T follicular helper cell (primary cell): ENCODE results near the gene WNK1.
"Not testable (repeated sequence)": the region's sequence is repeated elsewhere in the genome, so short reads cannot be mapped to it uniquely, and the experiment has no call there.

Source experiments
- DNase-seq: peaks from one replicate; pipeline ENCODE4 v3.0.0-alpha.2; 2020; ENCODE audit warnings: low read depth

The WNK1 gene

DNA sequence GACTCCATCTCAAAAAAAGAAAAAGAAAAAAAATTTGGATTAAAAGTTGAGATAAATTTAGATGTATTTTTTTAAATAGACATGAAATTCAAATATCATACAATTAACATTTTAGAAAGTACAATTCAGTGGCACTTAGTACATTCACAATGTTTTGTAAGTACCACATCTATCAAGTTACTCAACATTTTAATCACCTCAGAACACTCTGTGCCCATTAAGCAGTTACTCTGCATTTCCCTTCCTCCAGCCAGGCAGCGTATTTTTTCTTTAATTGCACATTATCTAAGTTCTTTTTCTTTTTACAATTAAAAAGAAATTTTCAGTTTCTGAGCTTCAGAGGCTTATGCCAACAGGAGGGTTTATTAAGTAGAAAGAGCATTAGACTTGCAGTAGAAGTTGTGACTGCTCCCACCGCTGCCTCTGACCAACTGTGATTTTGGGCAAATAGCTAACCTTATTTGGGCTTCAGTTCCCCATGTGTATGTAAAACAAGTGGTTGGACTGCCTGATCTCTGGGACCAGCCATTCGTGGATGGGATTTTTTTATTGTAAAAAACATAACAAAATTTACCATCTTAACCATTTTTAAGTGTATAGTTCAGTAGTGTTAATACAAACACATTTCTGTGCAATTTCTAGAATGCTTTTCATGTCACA is 65.7 kb downstream of the WNK1 start:
- no peak for DNase-seq

DNA sequence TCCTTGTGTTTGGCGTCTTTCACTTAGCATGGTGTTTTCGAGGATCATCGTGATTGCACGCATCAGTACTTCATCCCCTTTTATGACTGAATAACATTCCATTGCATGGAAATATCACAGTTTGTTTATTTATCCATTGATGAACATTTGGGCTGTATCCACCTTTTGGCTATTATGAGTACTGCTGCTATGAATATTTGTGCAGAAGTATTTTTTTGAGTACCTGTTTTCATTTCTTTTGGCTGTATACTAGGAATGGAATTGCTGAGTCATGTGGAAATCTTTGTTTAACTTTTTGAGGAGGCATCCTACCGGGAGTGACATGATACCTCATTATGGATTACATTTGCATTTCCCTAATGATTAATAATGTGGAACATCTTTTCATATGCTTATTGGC is 66.4 kb downstream of the WNK1 start:
- no peak for DNase-seq

DNA sequence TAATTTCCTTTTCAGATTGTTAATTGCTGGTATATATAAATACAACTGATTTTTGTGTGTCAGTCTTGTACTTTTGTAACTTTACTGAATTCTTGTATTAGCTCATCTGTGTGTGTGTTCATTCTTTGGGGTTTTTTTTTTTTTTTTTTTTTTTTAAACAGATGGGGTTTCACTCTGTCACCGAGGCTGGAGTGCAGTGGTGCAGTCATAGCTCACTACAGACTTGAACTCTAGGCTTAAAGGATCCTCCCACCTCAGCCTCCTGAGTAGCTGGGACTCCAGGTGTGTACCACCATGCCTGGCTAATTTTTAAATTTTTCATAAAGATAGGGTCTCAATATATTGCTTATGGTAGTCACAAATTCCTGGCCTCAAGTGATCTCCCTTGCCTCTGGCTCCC is 68.0 kb downstream of the WNK1 start:
- DNase-seq: no peak

DNA sequence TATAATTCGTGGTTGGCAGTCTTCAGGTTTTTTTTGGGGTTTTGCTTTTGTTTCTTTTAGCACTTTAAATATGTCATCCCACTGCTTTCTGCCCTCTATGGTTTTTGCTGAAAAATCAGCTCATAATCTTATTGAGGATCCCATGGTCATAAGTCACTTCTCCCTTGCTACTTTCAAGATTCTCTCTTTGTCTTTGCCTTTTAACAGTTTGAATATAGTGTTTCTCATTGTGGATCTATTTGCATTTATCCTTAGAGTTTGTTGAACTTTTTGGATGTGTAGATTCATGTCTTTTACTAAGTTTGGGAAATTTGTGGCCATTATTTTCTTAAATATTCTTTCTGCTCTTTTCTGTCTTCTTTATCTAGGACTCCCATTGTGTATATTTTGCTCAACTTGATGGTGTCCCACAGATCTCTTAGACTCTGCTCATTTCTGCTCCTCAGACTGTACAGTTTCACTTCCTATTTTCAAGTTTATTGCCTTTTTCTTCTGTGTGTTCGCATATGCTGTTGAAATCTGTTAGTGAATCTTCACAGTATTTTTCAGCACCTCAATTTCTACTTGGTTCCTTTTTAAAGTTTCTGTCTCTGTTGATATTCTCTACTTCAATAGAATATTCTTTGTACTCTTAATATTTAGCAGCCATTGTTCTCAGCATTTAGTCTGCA is 70.8 kb downstream of the WNK1 start:
- DNase-seq: no peak

DNA sequence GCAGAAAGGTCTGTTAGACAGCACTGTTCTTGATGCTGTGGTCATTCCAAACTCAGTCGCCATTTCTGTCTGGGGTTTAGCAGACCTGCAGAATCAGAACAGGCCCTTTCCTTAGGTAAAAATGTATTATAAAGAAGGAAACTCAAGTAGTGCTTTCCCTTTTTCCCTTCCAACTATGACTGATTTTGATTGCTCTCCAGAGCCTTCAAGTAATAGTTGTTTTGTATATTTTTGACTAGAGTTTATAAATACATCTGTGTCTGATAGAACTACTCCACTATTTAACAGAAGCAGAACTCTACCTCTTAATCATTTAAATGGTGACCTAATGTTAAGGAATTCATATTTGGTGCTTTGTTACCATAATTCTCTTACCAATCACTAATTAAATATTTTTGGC is 74.0 kb downstream of the WNK1 start:
- DNase-seq: no peak

DNA sequence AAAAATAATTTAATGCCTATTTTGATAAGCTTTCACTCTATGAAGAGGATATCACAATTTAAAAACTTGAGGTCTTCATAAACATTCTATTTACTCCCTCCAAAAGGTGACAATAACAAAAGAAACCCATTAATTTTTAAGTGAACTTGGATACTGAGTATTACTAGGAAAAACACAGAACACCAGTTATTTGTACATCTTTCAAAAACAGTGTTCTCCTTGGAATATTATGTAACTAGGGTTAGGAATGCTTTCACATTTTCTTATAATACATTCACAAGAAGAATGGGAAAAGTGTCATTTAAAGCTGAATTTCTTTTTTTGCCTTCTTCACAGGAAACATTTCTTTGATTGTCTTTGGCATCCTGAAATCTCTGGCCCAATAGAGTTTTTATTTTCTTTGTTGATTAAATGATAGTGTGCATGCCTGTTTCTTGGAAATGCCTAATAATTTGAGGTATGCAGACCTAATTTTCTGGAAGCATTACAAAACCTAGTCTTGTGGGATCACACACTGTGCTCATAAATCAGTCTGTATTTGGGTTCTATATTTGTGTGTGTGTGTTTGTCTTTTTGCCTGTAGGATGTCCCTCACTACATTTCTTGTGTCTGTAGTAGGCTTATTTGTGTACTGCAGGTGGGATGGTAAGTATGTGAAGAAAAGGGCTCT is 76.5 kb downstream of the WNK1 start:
- DNase-seq: no peak

DNA sequence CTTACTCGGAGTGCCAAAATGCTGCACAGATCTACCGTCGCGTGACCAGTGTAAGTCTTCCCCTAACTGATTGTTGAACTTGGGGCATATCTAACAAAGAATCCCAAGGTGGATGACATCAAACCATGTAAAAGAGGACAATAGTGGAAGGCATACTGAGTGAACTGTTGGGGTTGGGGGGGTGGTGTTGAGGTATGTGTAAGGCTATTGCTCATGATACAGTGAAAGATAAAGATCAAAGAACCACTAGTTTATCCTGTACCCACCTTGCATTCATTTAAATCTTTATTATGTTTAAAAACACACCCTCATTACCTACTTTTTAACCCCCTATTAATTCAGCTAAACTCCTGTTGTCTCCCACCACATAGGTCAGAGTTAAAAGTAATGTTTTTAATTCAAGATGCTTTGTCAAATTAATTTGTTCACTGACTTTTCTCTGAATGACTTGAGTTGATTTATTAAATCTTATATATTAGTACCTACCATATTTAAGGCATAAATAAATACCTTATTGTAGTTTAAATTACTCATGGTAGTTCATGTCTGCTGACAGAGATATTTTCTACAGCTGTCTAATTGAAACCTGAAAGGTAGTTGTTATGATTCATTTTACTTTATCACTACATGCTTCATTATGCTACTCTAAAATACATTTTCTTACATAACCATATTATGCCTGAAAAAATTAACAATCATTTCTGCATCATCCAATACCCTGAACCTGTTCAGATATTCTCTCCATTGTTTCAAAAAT is 77.9 kb downstream of the WNK1 start:
- DNase-seq: no peak

DNA sequence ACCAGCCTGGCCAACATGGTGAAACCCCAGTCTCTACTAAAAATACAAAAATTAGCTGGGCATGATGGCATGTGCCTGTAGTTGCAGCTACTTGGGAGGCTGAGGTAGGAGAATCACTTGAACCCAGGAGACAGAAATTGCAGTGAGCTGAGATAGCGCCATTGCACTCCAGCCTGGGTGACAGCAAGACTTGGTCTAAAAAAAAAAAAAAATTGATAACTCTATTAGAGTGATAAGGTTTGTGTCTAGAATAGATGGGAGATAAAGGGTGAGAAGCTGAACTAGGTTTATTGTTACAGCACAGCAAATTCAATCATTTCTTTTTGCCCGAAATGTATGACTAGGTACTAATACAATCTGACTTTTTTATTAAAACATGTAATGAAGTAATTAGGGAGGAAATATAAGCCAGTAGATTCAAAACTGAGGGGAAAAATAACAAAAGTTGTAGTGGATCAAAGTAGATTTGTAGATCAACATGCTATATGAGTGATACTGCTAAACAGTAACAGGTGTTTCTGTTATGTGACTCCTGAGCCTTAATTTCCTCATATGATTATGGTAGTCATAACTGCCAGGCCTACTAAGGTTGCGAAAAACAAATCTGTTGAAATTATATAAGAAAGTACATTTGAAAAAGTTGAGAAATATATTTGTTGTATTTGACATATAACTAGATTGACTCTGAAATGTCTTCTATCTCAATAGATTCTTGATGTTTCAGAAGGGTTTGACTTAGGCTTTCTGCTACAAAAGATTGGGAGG is 83.6 kb downstream of the WNK1 start:
- no peak for DNase-seq

DNA sequence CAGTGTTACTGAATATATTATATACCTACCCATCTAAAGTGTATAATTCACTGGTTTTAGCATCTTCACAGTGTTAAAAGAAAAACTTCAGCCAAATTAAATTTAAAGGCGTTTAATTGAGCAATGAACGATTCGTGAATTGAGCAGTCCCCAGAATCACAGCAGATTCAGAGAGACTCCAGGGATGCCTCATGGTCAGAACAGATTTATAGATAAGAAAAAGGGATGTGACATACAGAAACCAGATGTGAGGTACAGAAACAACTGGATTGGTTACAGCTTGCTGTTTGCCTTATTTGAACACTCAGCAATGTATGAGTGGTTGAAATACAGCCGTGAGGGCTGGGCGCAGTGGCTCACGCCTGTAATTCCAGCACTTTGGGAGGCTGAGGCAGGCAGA is 84.6 kb downstream of the WNK1 start:
- DNase-seq: no peak

DNA sequence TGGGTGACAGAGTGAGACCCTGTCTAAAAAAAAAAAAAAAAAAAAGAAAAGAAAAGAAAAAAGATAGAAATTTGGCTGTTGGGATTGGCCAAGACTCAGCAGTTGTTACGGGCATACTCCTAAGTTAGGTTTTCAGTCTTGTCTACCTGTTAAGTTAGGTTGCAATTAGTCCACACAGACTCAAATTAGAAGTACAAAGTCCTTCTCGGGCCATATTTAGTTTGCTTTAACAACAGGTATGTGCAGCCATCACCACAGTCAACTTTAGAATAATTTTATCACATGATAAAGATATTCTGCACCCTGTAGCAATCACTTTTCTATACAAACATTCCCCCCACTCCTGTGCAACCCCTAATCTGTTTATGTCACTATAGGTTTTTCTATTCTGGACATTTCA is 85.2 kb downstream of the WNK1 start:
- no peak for DNase-seq

DNA sequence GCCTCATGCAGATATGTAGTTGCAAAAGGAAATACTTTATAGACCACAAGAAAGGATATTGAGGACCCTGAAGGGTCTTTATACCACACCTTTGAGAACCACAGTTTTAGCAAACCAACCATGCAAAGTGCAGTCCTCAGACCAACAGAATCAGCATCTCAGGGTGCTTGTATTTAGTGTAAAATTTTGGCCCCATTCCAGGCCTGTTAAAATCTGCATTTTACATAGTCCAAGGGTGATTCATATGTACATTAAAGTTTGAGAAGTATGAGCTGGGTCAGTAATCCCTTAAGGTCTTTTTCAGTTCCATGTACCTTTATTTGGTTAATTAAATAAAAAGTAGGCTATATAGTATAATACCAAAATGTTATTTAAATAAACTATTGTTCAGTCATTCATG is 91.2 kb downstream of the WNK1 start:
- DNase-seq: no peak

DNA sequence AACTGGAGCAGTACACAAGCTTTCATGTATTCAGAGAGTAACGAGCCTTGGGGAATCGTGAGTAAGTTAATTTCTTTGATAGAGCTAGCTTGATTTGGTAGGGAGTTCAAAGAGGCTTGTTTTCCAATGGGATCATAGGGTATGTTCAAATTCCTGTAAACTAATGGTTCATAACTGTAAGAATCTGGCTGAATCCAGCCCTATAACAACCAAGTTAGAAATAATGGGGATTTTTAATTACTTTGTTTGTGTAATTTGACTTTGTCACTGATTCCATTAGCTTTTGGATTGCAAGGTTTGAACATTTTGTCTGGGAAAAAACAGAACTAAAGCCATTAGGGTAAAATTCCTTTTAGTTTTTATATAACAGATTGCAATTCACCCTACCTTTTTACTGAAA is 94.0 kb downstream of the WNK1 start:
- no peak for DNase-seq

DNA sequence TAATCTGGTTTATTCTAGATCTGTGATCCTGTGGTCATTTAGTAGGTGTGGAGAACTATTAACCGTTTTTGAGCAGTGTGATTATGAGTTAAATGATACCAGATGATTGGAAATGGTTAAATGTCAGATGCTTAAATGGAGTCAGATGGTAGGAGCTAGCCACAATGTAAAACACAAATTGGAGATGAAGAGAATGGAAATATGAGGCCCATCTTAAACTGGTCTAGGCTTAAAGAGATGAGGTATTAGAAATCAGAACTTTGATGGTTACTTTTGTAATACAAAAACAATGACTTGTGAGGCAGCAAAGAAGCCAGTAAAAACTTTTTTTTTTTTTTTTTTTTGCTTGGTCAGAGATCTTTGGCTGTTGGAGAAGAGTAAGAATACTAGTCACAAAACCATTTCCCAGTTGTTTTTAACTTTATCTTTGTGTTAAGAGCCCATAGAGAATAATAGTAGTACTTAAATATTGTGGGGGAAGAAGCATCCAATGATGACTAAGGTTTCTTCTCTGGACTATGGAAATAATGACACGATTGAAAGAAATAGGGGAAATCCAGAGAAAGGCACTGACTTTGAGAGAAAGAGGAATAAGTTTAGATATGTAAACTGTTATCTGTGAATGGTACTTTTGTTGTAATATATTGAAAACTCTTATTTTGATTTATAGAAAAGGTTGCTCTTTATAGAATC is 95.9 kb downstream of the WNK1 start:
- no peak for DNase-seq

DNA sequence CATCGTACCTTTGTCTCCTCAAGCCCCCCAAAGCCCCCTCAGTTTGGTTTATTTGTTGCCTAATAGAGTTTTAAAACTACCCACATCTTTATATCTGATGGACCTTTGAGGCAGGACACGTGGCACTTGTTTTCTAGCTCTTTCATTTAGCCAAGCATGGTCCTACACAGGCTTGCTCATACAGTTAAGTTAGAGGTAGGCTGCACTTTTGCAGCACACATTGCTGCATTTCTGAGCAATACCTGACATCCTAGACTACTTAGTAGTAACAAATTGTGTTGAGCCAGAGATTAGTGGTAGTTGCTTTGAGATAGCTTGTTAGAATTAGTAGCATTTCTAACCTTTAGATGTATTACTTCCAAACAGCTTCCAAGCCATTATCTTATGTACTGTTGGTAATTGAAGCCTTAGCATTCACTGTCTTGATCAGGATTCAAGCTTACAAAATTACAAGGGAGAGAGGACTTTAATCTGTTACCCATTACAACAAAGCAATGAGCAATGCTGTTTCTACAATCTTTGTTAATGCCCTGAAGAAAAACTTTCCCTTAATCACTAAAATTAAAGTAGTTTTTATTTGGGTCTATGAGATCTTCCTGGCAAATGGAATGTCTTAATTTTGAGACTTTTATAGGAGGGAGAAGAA is 96.6 kb downstream of the WNK1 start:
- no peak for DNase-seq

DNA sequence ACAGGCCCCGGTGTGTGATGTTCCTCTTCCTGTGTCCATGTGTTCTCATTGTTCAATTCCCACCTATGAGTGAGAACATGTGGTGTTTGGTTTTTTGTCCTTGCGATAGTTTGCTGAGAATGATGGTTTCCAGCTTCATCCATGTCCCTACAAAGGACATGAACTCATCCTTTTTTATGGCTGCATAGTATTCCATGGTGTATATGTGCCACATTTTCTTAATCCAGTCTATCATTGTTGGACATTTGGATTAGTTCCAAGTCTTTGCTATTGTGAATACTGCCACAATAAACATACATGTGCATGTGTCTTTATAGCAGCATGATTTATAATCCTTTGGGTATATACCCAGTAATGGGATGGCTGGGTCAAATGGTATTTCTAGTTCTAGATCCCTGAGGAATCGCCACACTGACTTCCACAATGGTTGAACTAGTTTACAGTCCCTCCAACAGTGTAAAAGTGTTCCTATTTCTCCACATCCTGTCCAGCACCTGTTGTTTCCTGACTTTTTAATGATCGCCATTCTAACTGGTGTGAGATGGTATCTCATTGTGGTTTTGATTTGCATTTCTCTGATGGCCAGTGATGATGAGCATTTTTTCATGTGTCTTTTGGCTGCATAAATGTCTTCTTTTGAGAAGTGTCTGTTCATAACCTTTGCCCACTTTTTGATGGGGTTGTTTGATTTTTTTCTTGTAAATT is 97.5 kb downstream of the WNK1 start:
- not testable (repeated sequence) for DNase-seq

DNA sequence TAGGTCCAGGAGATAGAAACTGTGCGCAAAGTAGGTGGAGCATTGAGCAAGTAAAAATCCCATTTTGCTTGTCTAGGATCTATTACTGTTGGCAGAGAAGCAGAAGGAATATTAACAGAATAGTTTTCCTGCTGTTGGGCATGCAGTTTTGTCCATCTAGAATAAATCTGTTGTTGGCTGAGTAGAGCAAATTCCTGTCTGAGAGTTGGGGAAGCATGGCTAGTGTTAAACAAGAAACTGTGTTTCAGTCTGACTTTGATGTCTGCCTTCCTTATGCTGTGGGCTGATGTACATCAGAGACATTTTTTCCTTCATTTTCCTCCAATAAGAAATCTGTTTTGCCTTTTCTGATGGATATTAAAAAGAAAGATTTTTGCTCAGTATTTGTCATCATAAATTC is 99.0 kb downstream of the WNK1 start:
- no peak for DNase-seq

DNA sequence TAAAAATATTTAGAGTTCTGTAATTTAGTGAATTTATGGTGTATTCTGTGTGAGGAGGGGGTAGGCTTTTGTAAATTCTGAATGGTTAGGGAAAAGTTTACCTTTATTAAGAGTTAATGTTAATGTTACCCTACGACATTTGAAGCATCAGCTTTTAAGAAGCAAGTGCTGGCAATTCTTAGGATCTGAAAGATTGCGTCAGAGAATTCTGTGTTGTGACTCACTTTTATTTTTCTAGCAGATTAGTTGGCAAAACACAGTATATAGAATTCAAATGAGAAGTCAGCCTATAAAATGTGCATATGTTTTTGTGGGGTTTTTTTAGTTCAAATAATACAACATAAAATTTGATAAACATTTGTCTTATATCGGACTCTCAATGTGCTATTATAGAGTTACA is 99.5 kb downstream of the WNK1 start:
- no peak for DNase-seq

DNA sequence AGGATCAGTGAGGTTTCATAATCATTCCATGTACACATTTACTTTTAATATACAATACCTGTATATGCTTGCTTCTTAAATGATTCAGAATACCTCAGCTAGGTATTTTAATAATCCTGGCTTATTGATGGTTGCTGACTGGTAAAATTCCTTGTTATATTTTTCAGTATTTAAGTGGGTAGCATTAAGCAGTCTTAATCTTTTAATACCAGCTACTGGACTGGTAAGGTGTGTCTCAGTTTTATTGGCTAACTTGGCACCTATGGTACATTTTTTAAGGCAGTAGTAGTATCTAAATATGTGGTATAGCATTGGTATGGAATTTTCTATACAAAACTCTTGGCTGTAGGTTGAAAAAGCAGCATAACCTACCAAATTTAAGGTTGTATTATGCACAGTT is 100.5 kb downstream of the WNK1 start:
- no peak for DNase-seq

DNA sequence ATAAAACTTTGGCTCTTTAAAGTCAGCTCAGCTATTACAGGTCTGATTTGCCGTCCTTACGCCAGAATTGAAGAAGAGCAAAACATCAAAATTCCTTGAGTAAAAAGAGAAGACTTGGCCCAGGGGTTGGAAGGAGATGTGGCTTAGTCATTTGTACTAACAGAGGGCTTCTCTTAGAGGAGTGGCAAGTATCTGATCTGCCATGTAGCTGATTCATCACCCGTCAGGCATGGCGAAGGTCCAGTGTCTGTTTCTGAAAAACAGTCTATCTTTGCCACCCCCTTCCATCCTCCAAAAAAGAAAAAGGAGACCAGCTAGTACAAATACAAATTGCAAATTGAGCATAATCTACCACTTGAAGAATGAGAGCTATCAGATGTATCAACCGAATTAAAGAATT is 105.2 kb downstream of the WNK1 start:
- no peak for DNase-seq

DNA sequence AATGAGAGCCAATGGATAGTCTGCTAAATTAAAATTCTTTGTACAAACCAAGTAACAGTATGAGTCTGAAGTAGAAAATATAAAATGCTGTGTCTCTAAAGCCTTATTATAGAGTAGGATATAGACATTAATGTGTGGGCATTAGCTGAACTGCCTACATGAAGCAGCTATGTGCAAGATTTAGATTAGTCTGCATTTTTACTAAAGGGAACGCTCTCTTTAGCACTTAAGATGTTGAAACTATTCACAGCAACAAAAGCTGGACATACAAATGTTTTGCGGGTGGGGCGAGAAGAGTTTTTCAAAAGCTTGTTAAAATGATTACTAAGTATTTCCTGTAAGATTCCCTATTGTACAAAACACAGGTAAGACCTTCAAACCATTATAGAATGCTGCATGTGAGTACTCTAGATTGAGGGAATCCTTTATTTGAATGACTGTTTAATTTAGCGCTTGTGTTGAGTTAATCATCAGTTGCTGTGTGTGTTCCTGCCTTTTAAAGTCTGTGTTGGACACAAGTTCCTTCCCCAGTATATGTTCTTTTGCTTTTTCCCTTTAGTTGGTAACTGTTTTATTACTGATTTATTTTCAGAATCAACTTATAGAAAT is 110.0 kb downstream of the WNK1 start:
- no peak for DNase-seq
